HepG2 (cell line): ENCODE measurements around the gene MYBPC3. TPM values are rescaled to one million over a fixed set of nuclear protein-coding genes. Genes with fewer than 3 reads are reported as not detected.

Source experiments
- ATAC-seq: fragments of 200-7000 bp; cut with Tn5 transposase; 3 replicates; pipeline ENCODE4 v1.9.1; 2020; ENCODE audit warnings: mild to moderate bottlenecking, moderate library complexity
- BruUV-seq: library from RNA; stranded (reverse); fragments of 400-500 nt; replicated peaks from 2 replicates; lab custom pipeline; 2021; lab: Mats Ljungman, UMichigan
- CTCF ChIA-PET: fragments of 300-600 bp; formaldehyde crosslinking; extraction: SDS; loops from one replicate; lab custom pipeline; 2021; ENCODE audit warnings: low total read pairs, inconsistent platforms, low intra/inter-chr PET ratio; lab: Yijun Ruan, JAX
- POLR2A ChIA-PET: fragments of 350-600 bp; sonication (Branson Sonifier 250); formaldehyde crosslinking; loops from one replicate; lab custom pipeline; 2020; ENCODE audit warnings: antibody characterized with exemption, inconsistent platforms; lab: Yijun Ruan, JAX
- DNase-seq: peaks from one replicate; pipeline ENCODE4 v3.0.0-alpha.2; 2015; ENCODE audit warnings: low spot score
- FAIRE-seq: peaks from 3 replicates; lab custom pipeline; 2011; peaks lifted over from hg19 to GRCh38; lab: Jason Lieb, UNC
- H2AFZ ChIP-seq: one replicate; pipeline ENCODE4 v1.6.1; 2011; ENCODE audit warnings: low read length, inconsistent platforms
- H3K27ac ChIP-seq: fragments of 300-600 bp; 3 replicates; pipeline ENCODE4 v1.8.0; 2011; ENCODE audit warnings: mixed run types, mild to moderate bottlenecking, mixed read lengths, low read length, inconsistent platforms; ENCODE audit not compliant: insufficient read depth; ENCODE audit errors: extremely low read length
- H3K27me3 ChIP-seq, 2 experiments: fragments of 200-600 bp in 1 of 2; 2 replicates in 1 of 2; 3 replicates in 1 of 2; pipeline versions ENCODE4 v1.6.0 to v1.8.0; 2011; ENCODE audit warnings: low read length in 2 of 2, mild to moderate bottlenecking in 2 of 2, moderate library complexity in 2 of 2, inconsistent platforms in 1 of 2; ENCODE audit not compliant: insufficient read depth in 2 of 2, control insufficient read depth in 1 of 2
- H3K36me3 ChIP-seq, 2 experiments: fragments of 200-600 bp in 1 of 2; replicated peaks in 1 of 2; 2 replicates in 1 of 2; 3 replicates in 1 of 2; pipeline versions ENCODE4 v1.5.1 to v1.8.0; 2011; ENCODE audit warnings: low read length in 2 of 2, inconsistent platforms in 1 of 2; ENCODE audit not compliant: insufficient read depth in 2 of 2, control insufficient read depth in 1 of 2
- H3K4me1 ChIP-seq: 2 replicates; pipeline ENCODE4 v1.5.1; 2012; ENCODE audit warnings: low read length, inconsistent platforms; ENCODE audit not compliant: insufficient read depth
- H3K4me2 ChIP-seq: 2 replicates; pipeline ENCODE4 v1.6.0; 2011; ENCODE audit warnings: low read depth, low read length, inconsistent platforms
- H3K4me3 ChIP-seq, 3 experiments: fragments of 200-600 bp in 1 of 3; sonication (generic), shearing (Covaris generic) in 1 of 3; replicated peaks in 1 of 3; 2 replicates each; pipeline ENCODE4 v1.5.1; 2011 to 2016; ENCODE audit warnings: low read length in 3 of 3, inconsistent platforms in 2 of 3, low read depth in 2 of 3, mild to moderate bottlenecking in 2 of 3, control low read depth in 1 of 3, mixed read lengths in 1 of 3; ENCODE audit not compliant: insufficient read depth in 1 of 3
- H3K79me2 ChIP-seq: one replicate; pipeline ENCODE4 v1.6.1; 2011; ENCODE audit warnings: low read length, inconsistent platforms; ENCODE audit not compliant: insufficient read depth
- H3K9ac ChIP-seq: 2 replicates; pipeline ENCODE4 v1.6.0; 2011; ENCODE audit warnings: mild to moderate bottlenecking, low read depth, low read length, inconsistent platforms; ENCODE audit not compliant: insufficient read depth
- H3K9me3 ChIP-seq: 2 replicates; pipeline ENCODE4 v1.5.1; 2012; ENCODE audit warnings: mild to moderate bottlenecking, low read length
- H4K20me1 ChIP-seq: 2 replicates; pipeline ENCODE4 v1.6.0; 2011; ENCODE audit warnings: inconsistent platforms, mild to moderate bottlenecking, low read length, moderate library complexity; ENCODE audit not compliant: insufficient read depth
- HOXA5 ChIP-seq: sonication (generic); formaldehyde crosslinking; IDR thresholded peaks from 2 replicates; pipeline ENCODE4 v1.4.0; 2020; ENCODE audit warnings: missing genetic modification reagents
- NBN ChIP-seq: fragments of 450-650 bp; conservative IDR thresholded peaks from 2 replicates; pipeline ENCODE4 v1.6.1; 2017
- NFIC ChIP-seq: IDR thresholded peaks from 2 replicates; pipeline ENCODE4 v1.6.1; 2012; ENCODE audit warnings: mild to moderate bottlenecking, low read length, inconsistent platforms
- PAWR ChIP-seq: sonication (generic); formaldehyde crosslinking; IDR thresholded peaks from 2 replicates; pipeline ENCODE4 v1.4.0; 2020; ENCODE audit warnings: missing genetic modification reagents, mild to moderate bottlenecking, borderline replicate concordance
- RBM39 ChIP-seq: fragments of 200-400 bp; formaldehyde crosslinking; IDR thresholded peaks from one replicate; pipeline ENCODE4 v1.6.1; 2018; ENCODE audit warnings: antibody characterized with exemption, mild to moderate bottlenecking, low read depth, low read length; ENCODE audit not compliant: poor library complexity, severe bottlenecking
- REST ChIP-seq, 2 experiments: IDR thresholded peaks; 2 replicates each; pipeline ENCODE4 v1.6.1; 2011 to 2012; ENCODE audit warnings: low read length in 2 of 2, borderline replicate concordance in 1 of 2, low read depth in 1 of 2, mild to moderate bottlenecking in 1 of 2, moderate library complexity in 1 of 2
- TAF1 ChIP-seq: sonication (generic); formaldehyde crosslinking; IDR thresholded peaks from 2 replicates; pipeline ENCODE4 v1.4.0; 2020; ENCODE audit warnings: missing genetic modification reagents
- ZBTB4 ChIP-seq: sonication (generic); formaldehyde crosslinking; IDR thresholded peaks from 2 replicates; pipeline ENCODE4 v1.4.0; 2020; ENCODE audit warnings: missing genetic modification reagents, mild to moderate bottlenecking, borderline replicate concordance
- ZFP37 ChIP-seq: sonication (generic); formaldehyde crosslinking; IDR thresholded peaks from 2 replicates; pipeline ENCODE4 v1.4.0; 2020; ENCODE audit warnings: missing genetic modification reagents, borderline replicate concordance
- ZNF207 ChIP-seq: fragments of 450-650 bp; IDR thresholded peaks from 2 replicates; pipeline ENCODE4 v1.6.1; 2016; ENCODE audit warnings: antibody characterized with exemption, borderline replicate concordance
- WGBS: methylation state at CpG from one replicate; pipeline ENCODE4 v1.1.6; 2017; ENCODE audit warnings: low lambda C conversion rate; 5-methylcytosine and 5-hydroxymethylcytosine counted together
- in situ Hi-C: cut with HindIII; loops from 2 replicates; pipeline ENCODE4 v1.10.0; 2017; ENCODE audit warnings: low pct_unique_long_range_greater_than_20kb; ENCODE audit not compliant: extremely low pct_ligation_motif_present
- intact Hi-C: fragments of 100-400 bp; cut with micrococcal nuclease; formaldehyde crosslinking; loops from one replicate; pipeline ENCODE4 v1.10.0; 2022; ENCODE audit not compliant: unreplicated experiment
- polyA plus RNA-seq, 8 experiments: library from polyadenylated mRNA; depleted of rRNA in 3 of 8; stranded (reverse) in 7 of 8; unstranded in 1 of 8; fragments of >200 nt; fragmentation: Illumina TruSeq in 4 of 8; extraction: Trizol in 4 of 8; gene quantifications; 2 replicates each; pipeline versions ENCODE4 v1.2.1 to v1.2.3, GENCODE V29; 2011 to 2016; ENCODE audit warnings: low read depth in 4 of 8, missing spikeins in 1 of 8, mixed read lengths in 1 of 8; ENCODE audit not compliant: insufficient read depth in 1 of 8
- total RNA-seq, 5 experiments: library from RNA; depleted of rRNA; stranded (reverse); fragments of >200 nt; fragmentation: Illumina TruSeq; extraction: Trizol; gene quantifications; 2 replicates each; pipeline ENCODE4 v1.2.3, GENCODE V29; 2016; ENCODE audit warnings: low read depth in 1 of 5
- TF ChIP-seq, protein P1 (sequence below): IDR thresholded peaks from 2 replicates; pipeline ENCODE4 v1.6.1; 2016; ENCODE audit warnings: control low read depth
- TF ChIP-seq, protein P2 (sequence below): sonication (generic); formaldehyde crosslinking; IDR thresholded peaks from 2 replicates; pipeline ENCODE4 v1.8.1; 2023; ENCODE audit warnings: mild to moderate bottlenecking, missing genetic modification reagents, borderline replicate concordance

The MYBPC3 gene
- total and polyA plus RNA-seq, 2 of the 13 experiments (the other 11 are each of a cell fraction or from before 2014, with no cell fraction given) = not detected

- H3K27ac ChIP-seq = no peak overlapping the region
- DNase-seq (no peak), ATAC-seq (peak; percentile 20; the same call in 2 of the 3 replicates), FAIRE-seq (no peak)
- 12% methylated on average over 5 of the region's 5 CpGs for WGBS
- no peak overlapping the region for H3K4me3 ChIP-seq
- ChIA-PET POLR2A (no interaction called here), CTCF (no interaction called here)
- intact Hi-C loops = no loop called here
- H3K36me3 ChIP-seq = no peaks in the 10 kb centered on the region
- in situ Hi-C loops = loop anchor here (10.0 kb wide), 1 partner anchor 77 kb away; no protein-coding TSS in a partner anchor
- no TSS peak for BruUV-seq
- no peak overlapping the region for H3K9ac ChIP-seq
- H3K9me3 ChIP-seq = no peaks in the 10 kb centered on the region
- no peaks in the 10 kb centered on the region for H3K79me2 ChIP-seq
- no peaks in the 10 kb centered on the region for H4K20me1 ChIP-seq
- H3K4me2 ChIP-seq = no peak overlapping the region
- H3K4me1 ChIP-seq = peaks cover 12% of the 10 kb centered on the region; the same call in 1 of the 2 replicates
- H2AFZ ChIP-seq = no peak overlapping the region
- peaks cover 2 to 4% of the 10 kb centered on the region in 2 experiments; a peak in 1 of 5 replicates for H3K27me3 ChIP-seq
- no peak for TF ChIP-seq ZNF207
- TF ChIP-seq PAWR (CRISPR knock-in tag) = no peak
- no peak for TF ChIP-seq RBM39
- no peak for TF ChIP-seq REST (IDR thresholded peaks at IDR 0.05; ENCODE audit: borderline replicate concordance in 1 of 2, low read depth in 1 of 2, low read length in 2 of 2)
- no peak for TF ChIP-seq NBN
- TF ChIP-seq, protein P1, sequence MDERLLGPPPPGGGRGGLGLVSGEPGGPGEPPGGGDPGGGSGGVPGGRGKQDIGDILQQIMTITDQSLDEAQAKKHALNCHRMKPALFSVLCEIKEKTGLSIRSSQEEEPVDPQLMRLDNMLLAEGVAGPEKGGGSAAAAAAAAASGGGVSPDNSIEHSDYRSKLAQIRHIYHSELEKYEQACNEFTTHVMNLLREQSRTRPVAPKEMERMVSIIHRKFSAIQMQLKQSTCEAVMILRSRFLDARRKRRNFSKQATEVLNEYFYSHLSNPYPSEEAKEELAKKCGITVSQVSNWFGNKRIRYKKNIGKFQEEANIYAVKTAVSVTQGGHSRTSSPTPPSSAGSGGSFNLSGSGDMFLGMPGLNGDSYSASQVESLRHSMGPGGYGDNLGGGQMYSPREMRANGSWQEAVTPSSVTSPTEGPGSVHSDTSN (CRISPR knock-in tag) = no peak
- no peak for TF ChIP-seq TAF1 (CRISPR knock-in tag)
- TF ChIP-seq, protein P2, sequence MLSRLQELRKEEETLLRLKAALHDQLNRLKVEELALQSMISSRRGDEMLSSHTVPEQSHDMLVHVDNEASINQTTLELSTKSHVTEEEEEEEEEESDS (CRISPR knock-in tag) = no peak
- TF ChIP-seq ZFP37 (CRISPR knock-in tag) = no peak
- no peak for TF ChIP-seq HOXA5 (CRISPR knock-in tag)
- TF ChIP-seq NFIC = no peak
- no peak for TF ChIP-seq ZBTB4 (CRISPR knock-in tag)
Measured at GRCh38 chr11:47377571-47378009, 25.1 kb upstream of the MYBPC3 start.
